GM12874 (cell line): ENCODE data around the gene KCTD11.

Experiments used
- TF ChIP-seq, protein P1 (sequence below): IDR thresholded peaks from 2 replicates; pipeline ENCODE4 v1.5.1; 2011; ENCODE audit warnings: low read depth, mild to moderate bottlenecking, control low read depth, low read length, moderate library complexity; ENCODE audit not compliant: insufficient read depth

Gene KCTD11

GRCh38 chr17:7389924-7390910 is 38.3 kb downstream of the KCTD11 start:
- TF ChIP-seq, protein P1, sequence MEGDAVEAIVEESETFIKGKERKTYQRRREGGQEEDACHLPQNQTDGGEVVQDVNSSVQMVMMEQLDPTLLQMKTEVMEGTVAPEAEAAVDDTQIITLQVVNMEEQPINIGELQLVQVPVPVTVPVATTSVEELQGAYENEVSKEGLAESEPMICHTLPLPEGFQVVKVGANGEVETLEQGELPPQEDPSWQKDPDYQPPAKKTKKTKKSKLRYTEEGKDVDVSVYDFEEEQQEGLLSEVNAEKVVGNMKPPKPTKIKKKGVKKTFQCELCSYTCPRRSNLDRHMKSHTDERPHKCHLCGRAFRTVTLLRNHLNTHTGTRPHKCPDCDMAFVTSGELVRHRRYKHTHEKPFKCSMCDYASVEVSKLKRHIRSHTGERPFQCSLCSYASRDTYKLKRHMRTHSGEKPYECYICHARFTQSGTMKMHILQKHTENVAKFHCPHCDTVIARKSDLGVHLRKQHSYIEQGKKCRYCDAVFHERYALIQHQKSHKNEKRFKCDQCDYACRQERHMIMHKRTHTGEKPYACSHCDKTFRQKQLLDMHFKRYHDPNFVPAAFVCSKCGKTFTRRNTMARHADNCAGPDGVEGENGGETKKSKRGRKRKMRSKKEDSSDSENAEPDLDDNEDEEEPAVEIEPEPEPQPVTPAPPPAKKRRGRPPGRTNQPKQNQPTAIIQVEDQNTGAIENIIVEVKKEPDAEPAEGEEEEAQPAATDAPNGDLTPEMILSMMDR = no peak

DNA sequence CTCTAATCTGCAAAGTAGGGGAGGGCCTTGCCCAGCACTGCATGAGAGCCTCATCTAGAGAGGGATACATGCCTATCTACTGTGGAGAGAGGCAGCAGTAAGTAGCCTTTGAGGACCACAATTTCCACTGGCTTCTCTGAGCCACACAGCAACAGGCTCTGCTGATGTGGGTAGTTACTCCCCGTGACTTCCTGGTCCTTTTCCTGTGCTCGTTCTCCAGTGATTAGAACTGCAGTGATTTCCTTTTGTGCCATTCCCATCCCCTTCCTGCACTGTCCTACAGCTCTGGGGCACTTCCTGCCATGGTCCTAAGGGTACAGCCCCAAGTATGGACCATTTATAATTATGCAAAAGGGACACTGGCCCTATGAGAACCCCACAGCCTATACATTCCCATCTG is 39.3 kb downstream of the KCTD11 start:
- TF ChIP-seq, protein P1 = no peak

DNA sequence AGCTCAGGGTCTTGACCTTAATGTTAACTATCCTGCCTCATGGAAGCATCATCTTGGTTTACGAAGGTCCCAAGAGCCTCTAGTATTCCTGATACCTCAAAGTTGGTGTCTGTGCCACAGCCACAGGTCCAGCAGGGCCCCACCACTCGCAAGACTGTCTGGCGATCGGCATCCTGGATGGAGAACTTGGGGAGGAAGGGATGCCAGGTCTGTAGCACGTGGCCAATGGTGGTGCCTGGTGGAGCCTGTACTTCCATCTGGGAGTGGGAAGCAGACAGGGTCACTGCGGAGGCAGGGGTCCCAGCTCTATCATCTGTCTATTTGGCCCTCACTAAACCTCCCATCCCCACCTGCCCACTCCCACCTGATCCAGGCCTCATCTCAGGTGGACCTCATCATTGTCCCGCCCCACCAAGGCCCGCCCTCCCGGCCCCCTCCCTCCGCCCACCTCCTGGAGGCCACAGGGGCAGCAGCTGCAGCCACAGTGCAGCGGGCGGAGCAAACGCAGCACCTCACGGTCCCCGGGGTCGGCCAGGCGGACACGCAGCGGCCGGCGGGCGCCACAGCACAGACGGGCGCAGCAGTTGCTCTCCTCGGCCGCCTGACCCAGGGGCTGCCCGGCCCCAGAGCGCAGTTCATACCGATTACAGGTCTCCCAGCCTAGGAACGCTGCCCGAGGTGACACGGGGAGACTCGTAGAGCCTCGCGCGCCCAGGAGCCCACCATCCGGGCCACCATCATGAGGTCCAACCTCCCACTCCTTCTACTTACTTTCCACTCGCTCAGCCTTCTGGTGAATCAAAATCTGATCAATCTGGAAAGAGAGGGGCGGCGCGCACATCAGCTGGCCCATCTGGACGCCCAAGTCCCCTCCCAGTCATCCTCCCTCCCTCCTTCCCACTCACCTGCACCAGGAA is 41.0 kb downstream of the KCTD11 start:
- TF ChIP-seq, protein P1 = no peak

GRCh38 chr17:7393613-7394451 is 41.9 kb downstream of the KCTD11 start:
- TF ChIP-seq, protein P1 = no peak

DNA sequence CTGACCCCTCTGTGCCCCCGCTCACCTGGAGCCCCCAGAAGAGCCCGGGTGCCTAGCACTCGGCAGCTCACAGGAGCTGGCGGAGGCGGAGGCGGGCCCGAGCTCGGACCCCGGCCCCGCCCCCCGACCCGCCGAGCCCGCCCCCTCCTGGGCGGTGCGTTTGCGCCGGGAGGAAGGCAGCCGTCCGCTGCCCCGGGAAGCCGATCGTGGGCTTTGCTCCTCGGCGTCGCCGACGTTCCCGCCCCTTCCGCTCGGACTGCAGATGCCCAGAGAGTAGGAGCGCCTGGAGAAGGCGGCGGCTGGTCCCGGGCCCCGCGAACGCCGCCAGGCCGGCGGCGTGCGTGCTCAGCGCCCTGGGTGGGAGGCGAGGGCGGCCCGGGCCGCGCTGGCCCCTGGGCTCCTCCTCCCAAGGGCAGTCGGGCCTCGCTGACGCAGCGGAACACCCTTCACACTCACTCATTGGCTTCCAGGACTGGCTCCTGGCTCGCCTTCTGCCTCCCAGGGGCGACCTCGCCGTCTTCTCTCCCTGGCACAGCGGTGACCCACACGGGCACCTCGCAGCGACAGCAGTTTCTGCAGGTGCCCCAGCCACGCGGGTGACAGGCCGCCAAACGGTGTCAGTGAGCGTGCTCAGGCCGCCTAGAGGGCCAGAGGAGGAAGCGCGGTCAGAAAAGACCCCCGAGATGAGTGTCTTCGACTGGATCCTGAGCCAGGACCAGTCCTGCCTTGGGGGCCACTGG is 42.7 kb downstream of the KCTD11 start, which contains the start of gene PLSCR3:
PLSCR3 (minus strand) TSS at position 74 of the 740 bp plus-strand sequence. CDS start 415 bp downstream, outside the sequence.
- TF ChIP-seq, protein P1 = peak; percentile 64

GRCh38 chr17:7396147-7396546 is 44.2 kb downstream of the KCTD11 start:
- TF ChIP-seq, protein P1 = no peak
